Measurements from ENCODE around the gene CEP95. TPM values are rescaled to one million over a fixed set of nuclear protein-coding genes. Genes with fewer than 3 reads are reported as not detected.

CEP95 gene
- total and polyA plus RNA-seq, 2 of the 13 experiments (the other 11 are each of a cell fraction or from before 2014, with no cell fraction given): 65.9 to 68.8 TPM

DNA sequence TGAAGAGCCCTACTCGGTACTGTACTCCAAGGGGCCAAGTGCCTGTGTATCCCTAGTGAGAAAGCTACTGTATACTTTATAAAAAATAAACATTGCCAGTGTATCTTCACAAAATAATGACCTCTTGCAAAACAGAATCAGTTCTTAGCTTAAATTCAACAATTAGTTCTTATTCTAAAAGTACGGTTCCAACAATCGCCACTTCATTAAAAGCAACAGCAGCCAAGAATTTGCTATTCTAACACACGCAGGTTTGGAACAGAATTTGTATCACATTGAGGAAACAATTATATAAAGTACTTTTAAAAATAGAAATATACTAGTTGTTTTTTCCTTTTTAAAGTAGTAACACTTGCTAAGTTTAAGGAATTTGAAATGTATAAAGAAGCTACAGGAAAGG is 48.5 kb downstream of the CEP95 start:
- ATAC-seq (no peak), FAIRE-seq (no peak), DNase-seq (ENCODE audit: low spot score) (no peak)
- Histone ChIP-seq H3K4me2 (ENCODE audit: low read depth, low read length) (no peak overlapping the region), H3K9me3 (ENCODE audit: low read length) (no peaks in the 10 kb centered on the region), H4K20me1 (ENCODE audit: insufficient read depth, low read length) (no peaks in the 10 kb centered on the region), H3K4me3 (replicated peaks in 1 of 3; ENCODE audit: insufficient read depth in 1 of 3, low read depth in 2 of 3, low read length in 3 of 3) (no peak overlapping the region), H3K27ac (ENCODE audit: extremely low read length, insufficient read depth, low read length) (no peak overlapping the region), H2AFZ (ENCODE audit: low read length) (no peak overlapping the region), H3K9ac (ENCODE audit: insufficient read depth, low read depth, low read length) (no peak overlapping the region), H3K79me2 (ENCODE audit: insufficient read depth, low read length) (no peaks in the 10 kb centered on the region), H3K36me3 (replicated peaks in 1 of 2; ENCODE audit: control insufficient read depth in 1 of 2, insufficient read depth in 2 of 2, low read length in 2 of 2) (peaks cover 7 to 24% of the 10 kb centered on the region in 2 experiments; a peak in 4 of 5 replicates), H3K27me3 (ENCODE audit: control insufficient read depth in 1 of 2, insufficient read depth in 2 of 2, low read length in 2 of 2) (no peaks in the 10 kb centered on the region; a peak in 1 of 5 replicates), H3K4me1 (ENCODE audit: insufficient read depth, low read length) (no peaks in the 10 kb centered on the region)
- WGBS (ENCODE audit: low lambda C conversion rate): 96% methylated on average over 4 of the region's 4 CpGs
- ChIA-PET POLR2A (no interaction called here), CTCF (ENCODE audit: low intra/inter-chr PET ratio, low total read pairs) (no interaction called here)
- intact Hi-C loops (cut with micrococcal nuclease; ENCODE audit: unreplicated experiment): no loop called here
- TF ChIP-seq ZNF749 (CRISPR knock-in tag; IDR thresholded peaks at IDR 0.05; ENCODE audit: borderline replicate concordance) (no peak), DRAP1 (CRISPR knock-in tag; IDR thresholded peaks at IDR 0.05) (no peak), MYNN (CRISPR knock-in tag; IDR thresholded peaks at IDR 0.05; ENCODE audit: low read depth) (no peak), ZNF652 (CRISPR knock-in tag; IDR thresholded peaks at IDR 0.05; ENCODE audit: borderline replicate concordance, low read depth) (no peak), ATRX (CRISPR knock-in tag; IDR thresholded peaks at IDR 0.05; ENCODE audit: borderline replicate concordance) (no peak), ZBTB33 (CRISPR knock-in tag; IDR thresholded peaks at IDR 0.05) (no peak), JUNB (CRISPR knock-in tag; IDR thresholded peaks at IDR 0.05; ENCODE audit: borderline replicate concordance) (no peak), NCOA5 (CRISPR knock-in tag; IDR thresholded peaks at IDR 0.05) (no peak), SOX6 (IDR thresholded peaks at IDR 0.05) (no peak), SOX6 (CRISPR knock-in tag; IDR thresholded peaks at IDR 0.05) (no peak), ZNF121 (CRISPR knock-in tag; IDR thresholded peaks at IDR 0.05) (no peak)
- TF ChIP-seq, protein P1, sequence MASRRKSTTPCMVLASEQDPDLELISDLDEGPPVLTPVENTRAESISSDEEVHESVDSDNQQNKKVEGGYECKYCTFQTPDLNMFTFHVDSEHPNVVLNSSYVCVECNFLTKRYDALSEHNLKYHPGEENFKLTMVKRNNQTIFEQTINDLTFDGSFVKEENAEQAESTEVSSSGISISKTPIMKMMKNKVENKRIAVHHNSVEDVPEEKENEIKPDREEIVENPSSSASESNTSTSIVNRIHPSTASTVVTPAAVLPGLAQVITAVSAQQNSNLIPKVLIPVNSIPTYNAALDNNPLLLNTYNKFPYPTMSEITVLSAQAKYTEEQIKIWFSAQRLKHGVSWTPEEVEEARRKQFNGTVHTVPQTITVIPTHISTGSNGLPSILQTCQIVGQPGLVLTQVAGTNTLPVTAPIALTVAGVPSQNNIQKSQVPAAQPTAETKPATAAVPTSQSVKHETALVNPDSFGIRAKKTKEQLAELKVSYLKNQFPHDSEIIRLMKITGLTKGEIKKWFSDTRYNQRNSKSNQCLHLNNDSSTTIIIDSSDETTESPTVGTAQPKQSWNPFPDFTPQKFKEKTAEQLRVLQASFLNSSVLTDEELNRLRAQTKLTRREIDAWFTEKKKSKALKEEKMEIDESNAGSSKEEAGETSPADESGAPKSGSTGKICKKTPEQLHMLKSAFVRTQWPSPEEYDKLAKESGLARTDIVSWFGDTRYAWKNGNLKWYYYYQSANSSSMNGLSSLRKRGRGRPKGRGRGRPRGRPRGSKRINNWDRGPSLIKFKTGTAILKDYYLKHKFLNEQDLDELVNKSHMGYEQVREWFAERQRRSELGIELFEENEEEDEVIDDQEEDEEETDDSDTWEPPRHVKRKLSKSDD (CRISPR knock-in tag; IDR thresholded peaks at IDR 0.05; ENCODE audit: low read depth): no peak
- TF ChIP-seq, protein P2, sequence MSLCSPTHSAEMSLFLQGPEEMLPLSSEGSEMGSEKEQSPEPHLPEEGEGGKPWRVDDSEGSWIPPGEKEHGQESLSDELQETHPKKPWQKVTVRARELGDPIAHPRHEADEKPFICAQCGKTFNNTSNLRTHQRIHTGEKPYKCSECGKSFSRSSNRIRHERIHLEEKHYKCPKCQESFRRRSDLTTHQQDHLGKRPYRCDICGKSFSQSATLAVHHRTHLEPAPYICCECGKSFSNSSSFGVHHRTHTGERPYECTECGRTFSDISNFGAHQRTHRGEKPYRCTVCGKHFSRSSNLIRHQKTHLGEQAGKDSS (CRISPR knock-in tag; IDR thresholded peaks at IDR 0.05; ENCODE audit: borderline replicate concordance, low read depth): no peak
- TF ChIP-seq, protein P3, sequence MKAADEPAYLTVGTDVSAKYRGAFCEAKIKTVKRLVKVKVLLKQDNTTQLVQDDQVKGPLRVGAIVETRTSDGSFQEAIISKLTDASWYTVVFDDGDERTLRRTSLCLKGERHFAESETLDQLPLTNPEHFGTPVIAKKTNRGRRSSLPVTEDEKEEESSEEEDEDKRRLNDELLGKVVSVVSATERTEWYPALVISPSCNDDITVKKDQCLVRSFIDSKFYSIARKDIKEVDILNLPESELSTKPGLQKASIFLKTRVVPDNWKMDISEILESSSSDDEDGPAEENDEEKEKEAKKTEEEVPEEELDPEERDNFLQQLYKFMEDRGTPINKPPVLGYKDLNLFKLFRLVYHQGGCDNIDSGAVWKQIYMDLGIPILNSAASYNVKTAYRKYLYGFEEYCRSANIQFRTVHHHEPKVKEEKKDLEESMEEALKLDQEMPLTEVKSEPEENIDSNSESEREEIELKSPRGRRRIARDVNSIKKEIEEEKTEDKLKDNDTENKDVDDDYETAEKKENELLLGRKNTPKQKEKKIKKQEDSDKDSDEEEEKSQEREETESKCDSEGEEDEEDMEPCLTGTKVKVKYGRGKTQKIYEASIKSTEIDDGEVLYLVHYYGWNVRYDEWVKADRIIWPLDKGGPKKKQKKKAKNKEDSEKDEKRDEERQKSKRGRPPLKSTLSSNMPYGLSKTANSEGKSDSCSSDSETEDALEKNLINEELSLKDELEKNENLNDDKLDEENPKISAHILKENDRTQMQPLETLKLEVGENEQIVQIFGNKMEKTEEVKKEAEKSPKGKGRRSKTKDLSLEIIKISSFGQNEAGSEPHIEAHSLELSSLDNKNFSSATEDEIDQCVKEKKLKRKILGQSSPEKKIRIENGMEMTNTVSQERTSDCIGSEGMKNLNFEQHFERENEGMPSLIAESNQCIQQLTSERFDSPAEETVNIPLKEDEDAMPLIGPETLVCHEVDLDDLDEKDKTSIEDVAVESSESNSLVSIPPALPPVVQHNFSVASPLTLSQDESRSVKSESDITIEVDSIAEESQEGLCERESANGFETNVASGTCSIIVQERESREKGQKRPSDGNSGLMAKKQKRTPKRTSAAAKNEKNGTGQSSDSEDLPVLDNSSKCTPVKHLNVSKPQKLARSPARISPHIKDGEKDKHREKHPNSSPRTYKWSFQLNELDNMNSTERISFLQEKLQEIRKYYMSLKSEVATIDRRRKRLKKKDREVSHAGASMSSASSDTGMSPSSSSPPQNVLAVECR (CRISPR knock-in tag; IDR thresholded peaks at IDR 0.05; ENCODE audit: borderline replicate concordance): no peak
- BruUV-seq (replicated peaks): no TSS peak
- in situ Hi-C loops (cut with HindIII; ENCODE audit: extremely low pct_ligation_motif_present, low pct_unique_long_range_greater_than_20kb): no loop called here

Data from HepG2 (cell line).